ENCODE results near the gene UBE2E3.
"Not testable (repeated sequence)": the region's sequence is repeated elsewhere in the genome, so short reads cannot be mapped to it uniquely, and the experiment has no call there.

Gene UBE2E3

DNA sequence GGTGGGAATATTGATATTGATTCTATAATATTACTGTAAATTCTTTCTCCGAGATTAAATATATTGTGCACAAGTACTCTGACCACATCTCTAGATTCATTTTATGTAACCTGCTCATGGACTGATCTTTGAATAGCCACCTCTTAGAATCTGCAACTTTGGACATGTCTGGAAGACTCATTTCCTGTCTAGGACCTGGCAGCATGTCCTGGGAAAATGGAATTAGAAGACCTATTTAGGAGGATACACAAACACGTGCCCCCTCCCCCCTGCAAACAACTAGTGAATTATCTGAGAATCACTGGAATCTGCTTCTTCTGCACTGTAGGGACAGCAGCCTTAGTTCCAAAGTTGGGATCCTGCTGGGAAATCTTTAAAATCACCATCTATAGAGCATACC is 94.1 kb downstream of the UBE2E3 start:
- no peak for DNase-seq (ENCODE audit: low read depth)

DNA sequence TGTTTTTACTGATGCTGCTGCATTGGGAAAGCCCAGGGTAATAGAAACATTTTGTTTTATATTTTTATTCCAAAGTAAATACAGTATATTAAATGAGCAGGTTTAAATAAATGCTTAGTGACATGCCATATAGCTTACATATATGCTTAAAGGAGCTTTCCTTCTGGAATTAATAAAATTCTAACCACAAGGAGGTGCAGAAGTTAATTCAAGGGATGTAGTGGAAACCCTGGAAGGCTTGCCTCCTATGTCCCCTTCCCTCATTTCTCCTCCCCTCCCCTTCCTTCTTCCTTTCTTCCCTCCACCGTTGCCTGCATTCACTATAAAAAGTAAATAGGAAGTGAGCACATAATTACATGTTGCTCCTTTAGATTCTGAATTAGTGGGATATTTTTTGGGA is 96.3 kb downstream of the UBE2E3 start:
- no peak for DNase-seq (ENCODE audit: low read depth)

DNA sequence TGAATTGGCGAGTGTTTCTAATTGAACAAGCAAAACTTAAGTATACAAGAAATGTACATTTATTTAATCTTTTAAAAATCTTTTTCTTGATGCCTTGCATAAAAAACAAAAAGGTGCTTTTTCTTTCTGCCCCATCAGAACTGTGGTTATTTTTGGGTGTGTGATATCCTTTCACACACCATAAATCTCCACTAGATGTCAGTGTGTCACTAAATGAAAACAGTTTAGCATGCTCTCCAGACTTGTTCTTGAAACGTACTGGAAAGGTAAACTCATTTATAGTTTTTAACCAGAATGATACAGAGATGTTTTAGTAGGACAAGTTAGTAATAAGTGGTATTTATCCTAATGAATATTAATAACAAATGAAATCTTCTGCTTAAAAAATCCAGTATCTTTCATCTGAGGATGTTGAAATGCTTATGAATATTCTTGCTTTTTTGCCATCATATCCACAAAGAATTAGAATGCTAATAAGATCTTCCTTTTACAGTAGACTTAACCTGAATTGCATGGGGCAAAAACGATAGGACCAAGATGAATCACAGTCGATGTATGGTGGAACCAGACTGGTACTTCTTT is 96.8 kb downstream of the UBE2E3 start:
- no peak for DNase-seq (ENCODE audit: low read depth)

DNA sequence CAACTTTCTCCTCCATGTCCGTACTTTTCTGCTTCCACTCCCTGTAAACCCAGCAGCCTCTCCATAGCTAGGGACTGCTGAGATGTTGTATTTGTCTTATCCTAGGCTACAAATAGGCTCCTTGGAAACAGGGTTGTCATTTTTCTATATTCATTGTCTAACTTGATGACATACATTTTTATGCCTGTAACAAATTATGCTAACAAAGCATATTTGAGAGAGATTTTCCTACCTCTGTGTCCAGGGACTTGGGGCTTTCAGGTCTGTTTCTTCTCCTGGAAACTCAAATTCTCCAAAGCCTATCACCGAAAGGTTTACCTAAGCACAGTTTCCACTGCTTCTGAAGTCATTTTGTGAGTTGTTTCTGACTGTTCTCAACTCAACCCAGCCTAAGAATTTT is 102.7 kb downstream of the UBE2E3 start:
- DNase-seq (ENCODE audit: low read depth): no peak

DNA sequence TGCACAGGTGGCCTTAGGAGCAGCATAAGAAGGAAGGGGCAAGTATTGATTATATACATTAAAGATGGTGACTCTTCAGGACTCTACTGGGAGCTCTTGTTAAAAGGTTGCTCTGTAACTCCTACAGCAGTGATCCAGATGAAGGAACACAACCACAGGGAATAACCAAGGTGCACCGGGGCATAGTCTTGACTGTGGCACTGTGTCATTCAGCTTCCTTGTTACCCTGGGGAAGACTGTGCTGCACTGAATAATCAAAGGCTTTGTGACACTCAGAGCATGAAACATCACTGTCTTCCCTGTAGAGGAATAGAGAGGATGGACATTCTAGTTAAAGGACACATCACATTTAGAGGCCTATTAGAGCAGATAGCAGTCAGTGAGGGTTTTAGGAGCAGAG is 105.3 kb downstream of the UBE2E3 start:
- no peak for DNase-seq (ENCODE audit: low read depth)

DNA sequence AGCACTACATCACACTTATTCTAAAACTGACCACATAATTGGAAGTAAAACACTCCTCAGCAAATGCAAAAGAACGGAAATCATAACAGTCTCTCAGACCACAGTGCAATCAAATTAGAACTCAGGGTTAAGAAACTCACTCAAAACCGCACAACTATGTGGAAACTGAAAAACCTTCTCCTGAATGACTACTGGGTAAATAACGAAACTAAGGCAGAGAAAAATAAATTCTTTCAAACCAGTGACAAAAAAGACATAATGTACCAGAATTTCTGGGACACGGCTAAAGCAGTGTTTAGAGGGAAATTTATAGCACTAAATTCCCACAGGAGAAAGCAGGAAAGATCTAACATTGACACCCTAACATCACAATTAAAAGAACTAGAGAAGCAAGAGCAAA is 111.5 kb downstream of the UBE2E3 start:
- not testable (repeated sequence) for DNase-seq (ENCODE audit: low read depth)

DNA sequence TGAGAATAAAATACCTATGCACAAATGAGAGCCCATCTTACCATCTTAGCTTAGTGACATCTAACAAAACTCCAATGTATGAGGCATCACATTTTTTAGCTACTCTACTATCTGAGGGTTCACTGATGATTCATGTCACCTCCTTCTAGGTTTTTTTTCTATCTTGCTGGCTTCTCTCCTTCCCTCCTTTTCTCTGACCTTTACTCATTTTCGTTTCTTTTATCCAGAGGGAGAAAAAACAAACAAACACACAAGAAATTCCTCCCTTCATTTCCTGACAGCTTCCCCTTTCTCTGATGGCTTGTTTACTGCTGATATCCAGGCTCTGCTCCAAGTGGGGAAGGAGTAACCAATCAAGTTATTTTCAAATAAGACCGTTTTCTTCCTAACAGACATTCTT is 115.1 kb downstream of the UBE2E3 start:
- no peak for DNase-seq (ENCODE audit: low read depth)

DNA sequence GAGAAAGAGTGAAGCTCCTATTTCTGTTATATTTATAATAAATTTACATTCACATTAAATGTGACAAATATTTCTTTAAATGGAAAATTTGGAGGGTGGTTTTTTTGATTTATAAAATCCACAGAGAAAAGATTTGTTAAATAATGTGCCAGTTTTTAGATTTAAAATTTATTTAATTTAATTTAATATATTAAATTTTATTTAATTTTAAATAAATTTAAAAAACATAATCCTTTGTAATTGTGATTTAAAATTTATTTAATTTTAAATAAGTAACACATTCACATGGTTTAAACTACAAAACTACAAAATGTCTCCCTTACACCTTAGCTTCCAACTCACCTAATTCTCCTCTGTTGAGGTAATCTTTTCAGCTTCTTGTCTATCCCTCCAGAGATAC is 123.3 kb downstream of the UBE2E3 start:
- DNase-seq (ENCODE audit: low read depth): no peak

DNA sequence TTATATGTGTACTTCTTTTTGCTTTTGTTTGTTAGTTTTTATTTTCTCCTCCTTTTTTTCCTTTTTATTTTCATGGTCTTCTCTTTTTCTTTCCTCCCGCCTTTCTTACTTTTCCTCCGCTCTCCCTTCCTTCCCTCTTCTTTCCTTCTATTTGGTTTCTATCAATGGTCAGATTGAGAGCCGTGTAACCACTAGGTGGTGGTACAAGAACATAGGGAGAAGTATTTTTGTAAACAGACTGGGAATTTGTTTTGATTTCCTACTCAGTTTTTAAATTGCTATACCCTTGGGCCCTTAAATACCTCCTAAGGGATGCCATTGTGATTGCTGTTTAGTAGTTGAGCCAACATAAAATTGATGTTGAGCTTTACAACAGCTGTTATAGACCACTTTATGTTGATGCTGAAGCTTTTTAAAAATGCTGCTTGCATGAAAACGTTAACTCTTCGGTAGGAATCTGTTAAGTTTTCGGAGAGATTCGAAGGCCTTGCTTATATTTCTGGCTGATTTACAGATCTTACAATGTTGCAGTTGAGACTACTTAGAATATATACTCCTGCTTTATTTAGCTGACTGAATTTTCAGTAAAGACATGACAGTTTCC is 124.2 kb downstream of the UBE2E3 start:
- no peak for DNase-seq (ENCODE audit: low read depth)

DNA sequence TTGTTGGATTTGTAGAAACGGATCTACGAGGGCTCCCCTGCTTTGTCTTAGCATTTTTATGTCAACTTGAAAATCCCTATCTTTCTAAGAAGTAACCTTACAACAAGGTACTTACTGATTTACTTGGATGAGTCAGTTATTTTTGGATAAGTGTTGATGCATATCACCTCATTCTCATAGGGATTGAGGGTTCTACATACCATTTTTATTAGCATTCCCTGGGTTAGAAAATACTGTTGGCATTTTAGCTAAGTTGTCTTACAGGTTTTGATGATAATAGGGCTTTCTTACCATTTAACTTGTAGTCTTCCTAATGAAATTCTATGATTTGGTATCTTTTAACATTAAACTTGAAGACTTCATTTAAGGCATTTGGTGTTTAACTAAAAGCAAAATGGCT is 125.2 kb downstream of the UBE2E3 start:
- no peak for DNase-seq (ENCODE audit: low read depth)

DNA sequence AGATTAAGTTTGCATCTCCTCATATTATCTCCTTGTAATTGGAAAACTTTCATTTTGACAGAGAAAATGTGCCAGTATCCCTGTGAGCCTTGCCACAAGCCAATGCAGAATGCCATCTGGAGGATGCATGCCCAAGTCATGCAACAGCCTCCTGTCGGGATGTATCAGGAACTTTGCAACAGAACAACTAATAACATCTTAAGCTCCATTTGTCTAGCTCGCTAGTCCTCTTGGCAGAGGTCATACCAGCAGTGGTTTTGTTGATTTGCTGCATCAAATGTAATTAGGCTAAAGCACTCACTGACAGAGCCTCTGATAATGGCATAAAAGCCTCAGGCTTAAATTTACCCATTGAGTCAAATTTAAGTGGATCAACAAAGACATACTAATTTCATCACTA is 125.8 kb downstream of the UBE2E3 start:
- no peak for DNase-seq (ENCODE audit: low read depth)

DNA sequence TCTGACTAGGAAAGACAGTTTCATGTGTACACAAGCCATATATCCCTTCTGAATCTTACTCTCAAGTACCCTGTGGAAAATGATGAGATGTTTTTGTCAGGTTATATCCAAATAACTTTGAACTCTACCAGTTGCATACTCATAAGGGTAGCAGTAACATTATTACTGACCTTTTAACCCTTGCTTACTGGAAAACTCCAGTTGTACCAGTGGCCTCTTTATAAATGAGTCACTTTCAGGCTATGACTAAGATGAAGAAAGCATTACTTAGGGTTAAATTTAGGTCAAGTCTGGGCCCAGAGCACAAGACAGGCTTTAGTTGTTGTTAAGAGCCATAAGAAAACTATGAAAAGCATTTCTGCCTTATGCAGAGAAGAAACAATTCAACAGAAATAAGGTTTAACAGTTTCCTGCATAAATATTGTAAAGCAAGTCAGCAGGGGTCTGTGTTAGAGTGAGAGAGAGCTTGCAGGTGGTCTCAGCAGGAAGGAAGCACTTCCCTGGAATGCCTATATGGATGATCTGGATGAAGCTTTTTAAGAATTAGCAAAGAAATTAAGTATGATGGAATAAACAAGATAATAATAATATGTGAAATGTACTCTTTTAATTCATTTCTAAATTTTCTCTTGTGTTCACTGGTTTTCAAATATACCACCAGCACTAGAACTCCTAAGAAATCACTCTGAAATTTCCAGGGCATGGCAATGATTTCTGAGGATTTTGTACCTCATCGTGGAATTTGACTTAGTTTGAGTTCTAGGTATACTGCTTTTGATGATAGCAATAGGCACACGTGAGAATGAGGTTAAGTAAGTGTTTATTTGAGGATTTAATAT is 126.6 kb downstream of the UBE2E3 start:
- DNase-seq (ENCODE audit: low read depth): no peak

DNA sequence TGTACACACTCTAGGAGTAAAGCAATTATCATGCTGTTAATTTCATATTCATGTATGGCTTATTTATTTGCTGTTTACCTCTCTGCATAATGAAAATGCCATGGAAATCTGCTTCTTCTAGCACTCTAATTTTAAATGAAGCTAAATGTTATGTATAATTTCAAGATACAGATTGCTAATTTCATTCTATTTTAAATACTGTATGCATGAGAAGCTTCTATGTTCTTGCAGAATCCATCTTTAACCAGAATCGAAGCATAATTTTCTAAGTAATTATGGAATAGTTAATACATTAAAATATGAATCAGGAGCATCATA is 127.2 kb downstream of the UBE2E3 start:
- DNase-seq (ENCODE audit: low read depth): no peak

DNA sequence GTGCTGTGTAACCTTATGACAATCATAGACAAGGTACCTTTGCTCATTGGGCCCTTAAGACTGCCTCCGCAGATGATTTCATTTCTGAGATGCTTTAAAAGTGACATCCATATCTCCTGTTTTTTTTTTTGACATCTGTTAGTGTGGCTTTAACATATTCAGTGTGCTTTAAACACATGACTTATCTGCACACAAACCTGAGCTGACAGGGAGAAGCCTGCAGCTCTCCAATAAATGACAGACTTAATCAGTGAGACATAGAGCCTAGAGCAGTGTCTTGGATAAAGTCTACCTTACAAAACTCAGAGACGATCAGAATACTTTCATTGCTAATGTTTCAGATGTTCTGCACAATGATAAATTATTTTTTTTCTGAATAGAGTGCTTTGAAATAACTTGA is 130.7 kb downstream of the UBE2E3 start:
- no peak for DNase-seq (ENCODE audit: low read depth)

DNA sequence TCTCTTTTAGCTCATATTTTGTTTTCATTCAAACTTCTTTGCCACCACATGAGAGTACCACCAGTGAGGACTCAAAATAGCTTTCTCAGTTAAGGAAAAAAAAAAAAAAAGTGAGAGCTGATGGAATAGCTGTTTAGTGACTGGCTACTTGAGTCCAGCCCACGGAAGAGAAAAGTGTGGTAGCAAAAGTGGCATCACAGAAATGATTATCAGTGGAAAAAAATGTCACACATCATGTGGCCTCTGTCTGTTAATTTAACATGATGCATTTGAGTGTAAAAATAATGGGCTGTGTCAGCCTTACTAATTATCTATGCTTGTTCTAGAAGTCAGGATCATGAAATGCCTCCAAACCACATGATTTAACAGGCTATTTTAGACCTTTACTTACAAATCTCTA is 132.5 kb downstream of the UBE2E3 start:
- DNase-seq (ENCODE audit: low read depth): no peak

Measured in stimulated activated CD8-positive, alpha-beta memory T cell treated with anti-CD3 and anti-CD28 coated beads, Interleukin-15, amount 100 ng/mL, for 1 hour (primary cell).